ENCODE measurements around the gene APBB2. TPM values are rescaled to one million over a fixed set of nuclear protein-coding genes. Genes with fewer than 3 reads are reported as not detected.

Gene APBB2
- total and polyA plus RNA-seq, 2 of the 8 experiments (the other 6 are each of a cell fraction or from before 2014, with no cell fraction given), result 58.7 to 59.4 TPM

GRCh38 chr4:41158756-41159155 lies 55.6 kb downstream of the APBB2 start:
- no peak overlapping the region for H3K27ac ChIP-seq (ENCODE audit: low read depth, low read length)
- no peak overlapping the region for H3K14ac ChIP-seq (ENCODE audit: insufficient read length)
- POLR2A ChIA-PET (ENCODE audit: partially characterized antibody), result interaction anchor here (1.6 kb wide), 1 partner anchor 22 kb away, joined by 3 read pairs; no protein-coding TSS in a partner anchor
- no peak overlapping the region for H4K91ac ChIP-seq (replicated peaks; ENCODE audit: insufficient read length, low read length)
- H2AK5ac ChIP-seq (ENCODE audit: low read depth, low read length), result no peak overlapping the region
- no peak overlapping the region for H3K4me2 ChIP-seq (ENCODE audit: insufficient read depth in 1 of 2, low read depth in 2 of 2, low read length in 2 of 2)
- no peak overlapping the region for H3K4me3 ChIP-seq (ENCODE audit: extremely low read depth in 1 of 4, insufficient read depth in 2 of 4, low read depth in 3 of 4, low read length in 4 of 4)
- no peak overlapping the region for H4K8ac ChIP-seq (ENCODE audit: extremely low read depth, insufficient read depth, low read length)
- CTCF ChIA-PET (ENCODE audit: partially characterized antibody), result no interaction called here
- no peak overlapping the region for H2AFZ ChIP-seq (ENCODE audit: low read length)
- H2BK15ac ChIP-seq (ENCODE audit: low read length), result no peak overlapping the region
- H3K36me3 ChIP-seq (ENCODE audit: control insufficient read depth in 2 of 4, insufficient read depth in 4 of 4, low read length in 3 of 4), result no peaks in the 10 kb centered on the region
- no peaks in the 10 kb centered on the region for H3K27me3 ChIP-seq (replicated peaks in 1 of 4; ENCODE audit: control insufficient read depth in 3 of 4, extremely low read depth in 1 of 4, insufficient read depth in 3 of 4, low read length in 3 of 4)
- no peak for DNase-seq (ENCODE audit: low read depth in 1 of 2, low spot score in 2 of 2)
- no peaks in the 10 kb centered on the region; a peak in 1 of 7 replicates for H3K4me1 ChIP-seq (replicated peaks in 1 of 4; ENCODE audit: control insufficient read depth in 3 of 4, insufficient read depth in 4 of 4, low read length in 3 of 4)
- H3K79me1 ChIP-seq (ENCODE audit: low read depth, low read length), result peaks cover 2% of the 10 kb centered on the region
- TF ChIP-seq GTF2F1 (IDR thresholded peaks at IDR 0.05; ENCODE audit: borderline replicate concordance, low read depth, low read length) (no peak), SP4 (IDR thresholded peaks at IDR 0.05; ENCODE audit: low read length) (no peak), ASH2L (IDR thresholded peaks at IDR 0.05; ENCODE audit: low read length) (no peak), NANOG (IDR thresholded peaks at IDR 0.05; ENCODE audit: insufficient read depth, low read depth, low read length, poor library complexity, severe bottlenecking) (no peak), CHD1 (IDR thresholded peaks at IDR 0.05; ENCODE audit: low read depth, low read length) (no peak), CREB1 (IDR thresholded peaks at IDR 0.05) (no peak), NRF1 (IDR thresholded peaks at IDR 0.05; ENCODE audit: low read depth, low read length) (no peak), SRF (IDR thresholded peaks at IDR 0.05; ENCODE audit: low read depth, low read length) (no peak)
- H2BK5ac ChIP-seq (ENCODE audit: low read depth, low read length), result no peak overlapping the region
- peaks cover 0 to 24% of the 10 kb centered on the region in 2 experiments; a peak in 2 of 4 replicates for H3K79me2 ChIP-seq (ENCODE audit: control insufficient read depth in 1 of 2, insufficient read depth in 2 of 2, low read length in 2 of 2)
- no peak overlapping the region for H2BK12ac ChIP-seq (ENCODE audit: low read depth, low read length)
- no peak overlapping the region for H4K5ac ChIP-seq (ENCODE audit: insufficient read length, low read depth, low read length)
- no peaks in the 10 kb centered on the region for H3K9me3 ChIP-seq (ENCODE audit: insufficient read depth in 2 of 2, low read depth in 1 of 2, low read length in 1 of 2)
- H3K18ac ChIP-seq (ENCODE audit: extremely low read depth, low read length), result no peak overlapping the region
- no peak overlapping the region for H2BK20ac ChIP-seq (ENCODE audit: low read length)
- H3K9ac ChIP-seq (replicated peaks in 1 of 4; ENCODE audit: extremely low read depth in 1 of 4, low read depth in 3 of 4, low read length in 3 of 4), result no peak overlapping the region
- H3K23ac ChIP-seq (ENCODE audit: insufficient read length), result no peak overlapping the region
- WGBS, 2 experiments (ENCODE audit: extremely low coverage in 1 of 2, insufficient coverage in 1 of 2, insufficient read length in 1 of 2, insufficient replicate concordance in 2 of 2, low coverage in 1 of 2, low lambda C conversion rate in 2 of 2, missing lambda C conversion rate in 1 of 2), result 89% methylated on average over 5 of the region's 5 CpGs; no CpG with 5 or more reads in 1 of the 2 experiments
- FAIRE-seq, result no peak
- no peak overlapping the region for H3K4ac ChIP-seq (replicated peaks; ENCODE audit: insufficient read length, low read depth, low read length)
- no peak overlapping the region for H3K56ac ChIP-seq (replicated peaks; ENCODE audit: insufficient read length, low read depth, low read length)
- no peaks in the 10 kb centered on the region for H3K23me2 ChIP-seq (ENCODE audit: low read depth, low read length)
- H4K20me1 ChIP-seq (replicated peaks in 1 of 2; ENCODE audit: control insufficient read depth in 1 of 2, insufficient read depth in 2 of 2, low read length in 2 of 2), result no peaks in the 10 kb centered on the region
- no peak overlapping the region for H2BK120ac ChIP-seq (replicated peaks; ENCODE audit: low read depth, low read length)

All from H1 (cell line).